Caco-2 (cell line): Measurements from ENCODE around the gene CEL. TPM values are rescaled to one million over a fixed set of nuclear protein-coding genes. Genes with fewer than 3 reads are reported as not detected.
"Not testable (repeated sequence)": the region's sequence is repeated elsewhere in the genome, so short reads cannot be mapped to it uniquely, and the experiment has no call there.

Experiments used
- Bru-seq: library from RNA; stranded (reverse); fragments of 400-500 nt; gene quantifications from one replicate; lab custom pipeline; 2021; lab: Mats Ljungman, UMichigan
- BruChase-seq, 2 experiments: library from RNA; stranded (reverse); fragments of 400-500 nt; gene quantifications; one replicate each; lab custom pipeline; 2021; lab: Mats Ljungman, UMichigan
- BruUV-seq: library from RNA; stranded (reverse); fragments of 400-500 nt; replicated peaks from 2 replicates; lab custom pipeline; 2021; lab: Mats Ljungman, UMichigan
- CTCF ChIA-PET: fragments of 300-600 bp; sonication (Branson Sonifier 250); formaldehyde crosslinking; loops from one replicate; lab custom pipeline; 2022; ENCODE audit warnings: antibody characterized with exemption; lab: Charles Lee
- POLR2A ChIA-PET: fragments of 300-600 bp; sonication (Branson Sonifier 250); formaldehyde crosslinking; loops from one replicate; lab custom pipeline; 2022; ENCODE audit warnings: antibody characterized with exemption; lab: Charles Lee
- DNase-seq, 2 experiments: peaks; one replicate each; pipeline versions ENCODE4 v3.0.0 to v3.0.0-alpha.2; 2020 to 2022
- H3K27me3 ChIP-seq: replicated peaks from 2 replicates; pipeline ENCODE4 v1.6.0; 2011; ENCODE audit warnings: low read length; ENCODE audit not compliant: control insufficient read depth, insufficient read depth
- H3K36me3 ChIP-seq: 2 replicates; pipeline ENCODE4 v1.5.1; 2011; ENCODE audit warnings: low read length; ENCODE audit not compliant: control insufficient read depth, insufficient read depth
- H3K4me1 ChIP-seq: fragments of 250-450 bp; sonication (Bioruptor Pico); 2 replicates; pipeline ENCODE4 v1.5.1; 2020; ENCODE audit warnings: mild to moderate bottlenecking
- H3K4me3 ChIP-seq: 2 replicates; pipeline ENCODE4 v1.5.1; 2011; ENCODE audit warnings: low read depth, mild to moderate bottlenecking, control low read depth, low read length
- H3K9me3 ChIP-seq: fragments of 250-450 bp; sonication (Bioruptor Pico); 2 replicates; pipeline ENCODE4 v1.5.1; 2020; ENCODE audit warnings: mild to moderate bottlenecking, moderate library complexity
- H3K27ac Mint-ChIP-seq: one replicate; pipeline ENCODE4 v1.8.0; 2022; ENCODE audit warnings: mixed read lengths; ENCODE audit not compliant: unreplicated experiment
- H3K27me3 Mint-ChIP-seq: one replicate; pipeline ENCODE4 v1.8.0; 2022; ENCODE audit warnings: mixed read lengths; ENCODE audit not compliant: insufficient read depth, unreplicated experiment
- H3K36me3 Mint-ChIP-seq: one replicate; pipeline ENCODE4 v1.8.0; 2022; ENCODE audit warnings: mild to moderate bottlenecking, mixed read lengths; ENCODE audit not compliant: insufficient read depth, unreplicated experiment
- H3K4me1 Mint-ChIP-seq: one replicate; pipeline ENCODE4 v1.8.0; 2022; ENCODE audit warnings: low read depth, mixed read lengths; ENCODE audit not compliant: unreplicated experiment
- H3K4me3 Mint-ChIP-seq: one replicate; pipeline ENCODE4 v1.8.0; 2022; ENCODE audit warnings: mild to moderate bottlenecking, moderate library complexity, mixed read lengths; ENCODE audit not compliant: unreplicated experiment
- H3K9me3 Mint-ChIP-seq: one replicate; pipeline ENCODE4 v1.8.0; 2022; ENCODE audit warnings: mixed read lengths; ENCODE audit not compliant: unreplicated experiment
- CTCF ChIP-seq, 2 experiments: fragments of 200-600 bp in 1 of 2; IDR thresholded peaks; 1 replicate in 1 of 2; 2 replicates in 1 of 2; pipeline versions ENCODE4 v1.5.1 to v1.8.0; 2011 to 2022; ENCODE audit warnings: antibody characterized with exemption in 1 of 2, control low read depth in 1 of 2, inconsistent platforms in 1 of 2, low read depth in 1 of 2, low read length in 1 of 2, mild to moderate bottlenecking in 1 of 2, moderate library complexity in 1 of 2; ENCODE audit not compliant: insufficient read depth in 1 of 2, severe bottlenecking in 1 of 2, unreplicated experiment in 1 of 2
- intact Hi-C: fragments of 100-400 bp; cut with micrococcal nuclease; formaldehyde crosslinking; loops from one replicate; pipeline ENCODE4 v1.10.0; 2022; ENCODE audit not compliant: unreplicated experiment
- long read RNA-seq: library from polyadenylated mRNA; stranded (forward); transcript quantifications from one replicate; pipeline ENCODE4 v2.0.0, GENCODE V29; 2022
- total RNA-seq: library from RNA; stranded (reverse); gene quantifications from 2 replicates; pipeline ENCODE4 v1.2.3, GENCODE V29; 2022

CEL gene
- 1.9 and 2.0 TPM in 2 replicates for total RNA-seq
- Bru-seq, nascent RNA: percentile 34 among the genes with signal in this experiment
- percentile 39 among the genes with signal in this experiment for BruChase-seq, experiment 1, labeled RNA remaining after a 2-hour chase
- percentile 42 among the genes with signal in this experiment for BruChase-seq, experiment 2, labeled RNA remaining after a 6-hour chase
- long read RNA-seq: 0 reads

GRCh38 chr9:133061764-133062145 lies at the start of gene CEL:
Gene CEL (plus strand): TSS chr9:133061981. CDS start chr9:133062003, 22 bp downstream.
- H3K4me1 Mint-ChIP-seq, H3K27me3 Mint-ChIP-seq, intact Hi-C loops, BruUV-seq, CTCF ChIA-PET, H3K9me3 Mint-ChIP-seq, H3K27me3 ChIP-seq, H3K4me3 Mint-ChIP-seq, POLR2A ChIA-PET, H3K27ac Mint-ChIP-seq, H3K9me3 ChIP-seq, H3K36me3 ChIP-seq, H3K4me1 ChIP-seq, H3K4me3 ChIP-seq: not testable (repeated sequence)
- H3K36me3 Mint-ChIP-seq: peaks cover 37% of the 10 kb centered on the region
- DNase-seq: peak in 1 of 2 experiments; percentile 57

- BruUV-seq: no TSS peak
- Histone ChIP-seq H3K27me3 (no peaks in the 10 kb centered on the region), H3K36me3 (no peaks in the 10 kb centered on the region), H3K9me3 (peaks cover 3% of the 10 kb centered on the region), H3K4me3 (no peak overlapping the region), H3K4me1 (no peaks in the 10 kb centered on the region)
- Mint-ChIP-seq H3K27ac (no peak overlapping the region), H3K9me3 (no peaks in the 10 kb centered on the region), H3K4me3 (no peak overlapping the region), H3K4me1 (no peaks in the 10 kb centered on the region), H3K36me3 (no peaks in the 10 kb centered on the region), H3K27me3 (peaks cover 8% of the 10 kb centered on the region)
- ChIA-PET POLR2A (no interaction called here), CTCF (no interaction called here)
- no peak for DNase-seq
- no peak for TF ChIP-seq CTCF (IDR thresholded peaks at IDR 0.05; ENCODE audit: insufficient read depth in 1 of 2, low read depth in 1 of 2, low read length in 1 of 2, severe bottlenecking in 1 of 2, unreplicated experiment in 1 of 2)
- intact Hi-C loops: no loop called here
Measured at GRCh38 chr9:133014696-133015095, 47.1 kb upstream of the CEL start.

- Mint-ChIP-seq H3K4me3 (no peak overlapping the region), H3K27ac (no peak overlapping the region), H3K4me1 (no peaks in the 10 kb centered on the region), H3K27me3 (peaks cover 5% of the 10 kb centered on the region), H3K36me3 (no peaks in the 10 kb centered on the region), H3K9me3 (no peaks in the 10 kb centered on the region)
- ChIA-PET CTCF (interaction anchor here (0.9 to 2.0 kb wide), 4 partner anchors 53 to 463 kb away, joined by 4 to 10 read pairs (median 6); no protein-coding TSS in a partner anchor), POLR2A (no interaction called here)
- DNase-seq: peak in 1 of 2 experiments; percentile 47
- Histone ChIP-seq H3K4me3 (no peak overlapping the region), H3K36me3 (no peaks in the 10 kb centered on the region), H3K9me3 (no peaks in the 10 kb centered on the region), H3K27me3 (no peaks in the 10 kb centered on the region), H3K4me1 (peaks cover 4% of the 10 kb centered on the region; the same call in 1 of the 2 replicates)
- no TSS peak for BruUV-seq
- no peak for TF ChIP-seq CTCF (IDR thresholded peaks at IDR 0.05; ENCODE audit: insufficient read depth in 1 of 2, low read depth in 1 of 2, low read length in 1 of 2, severe bottlenecking in 1 of 2, unreplicated experiment in 1 of 2)
- intact Hi-C loops: no loop called here
Measured at GRCh38 chr9:133023117-133023890, 38.5 kb upstream of the CEL start.
